ENCODE data around the gene HNRNPUL2.

DNA sequence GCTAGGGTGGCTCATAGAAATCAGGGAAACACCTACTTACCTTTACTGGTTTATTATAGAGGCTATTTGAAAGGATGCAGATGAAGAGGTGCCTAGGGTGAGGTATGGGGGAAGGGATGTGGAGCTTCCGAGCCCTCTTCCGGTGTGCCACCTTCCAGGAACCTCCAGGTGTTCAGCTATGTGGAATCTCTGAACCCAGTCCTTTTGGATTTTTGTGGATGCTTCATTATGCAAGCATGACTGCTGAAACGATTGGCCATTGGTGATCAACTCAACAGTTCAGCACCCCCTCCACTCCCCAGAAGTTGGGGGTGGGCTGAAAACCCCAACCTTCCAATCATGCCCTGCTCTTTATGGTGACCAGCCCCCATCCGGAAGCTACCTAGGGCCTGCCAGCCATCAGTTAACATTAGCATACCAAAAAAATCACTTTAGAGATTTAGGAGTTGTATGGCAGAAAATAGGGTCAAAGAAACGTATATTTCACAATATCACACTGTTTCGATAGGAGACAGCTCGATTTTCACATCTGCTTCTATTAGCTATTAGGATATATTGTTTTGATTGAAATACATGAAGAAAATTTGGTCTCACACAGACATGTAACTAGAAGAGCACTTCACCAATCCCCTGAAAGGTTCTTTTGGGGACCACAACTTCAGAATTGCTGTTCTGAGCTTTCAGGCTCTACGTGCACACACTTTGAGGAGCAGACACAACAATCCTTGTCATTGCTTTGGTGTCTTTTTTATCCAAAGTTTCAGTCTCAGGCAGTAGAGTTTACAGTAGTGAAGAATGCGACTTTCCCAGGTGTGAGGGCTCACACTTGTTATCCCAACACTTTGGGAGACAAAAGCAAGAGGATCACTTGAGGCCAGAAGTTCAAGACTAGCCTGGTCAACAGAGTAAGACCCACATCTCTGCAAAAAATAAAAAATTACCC is 30.9 kb upstream of the HNRNPUL2 start:
- TF ChIP-seq, protein P1, sequence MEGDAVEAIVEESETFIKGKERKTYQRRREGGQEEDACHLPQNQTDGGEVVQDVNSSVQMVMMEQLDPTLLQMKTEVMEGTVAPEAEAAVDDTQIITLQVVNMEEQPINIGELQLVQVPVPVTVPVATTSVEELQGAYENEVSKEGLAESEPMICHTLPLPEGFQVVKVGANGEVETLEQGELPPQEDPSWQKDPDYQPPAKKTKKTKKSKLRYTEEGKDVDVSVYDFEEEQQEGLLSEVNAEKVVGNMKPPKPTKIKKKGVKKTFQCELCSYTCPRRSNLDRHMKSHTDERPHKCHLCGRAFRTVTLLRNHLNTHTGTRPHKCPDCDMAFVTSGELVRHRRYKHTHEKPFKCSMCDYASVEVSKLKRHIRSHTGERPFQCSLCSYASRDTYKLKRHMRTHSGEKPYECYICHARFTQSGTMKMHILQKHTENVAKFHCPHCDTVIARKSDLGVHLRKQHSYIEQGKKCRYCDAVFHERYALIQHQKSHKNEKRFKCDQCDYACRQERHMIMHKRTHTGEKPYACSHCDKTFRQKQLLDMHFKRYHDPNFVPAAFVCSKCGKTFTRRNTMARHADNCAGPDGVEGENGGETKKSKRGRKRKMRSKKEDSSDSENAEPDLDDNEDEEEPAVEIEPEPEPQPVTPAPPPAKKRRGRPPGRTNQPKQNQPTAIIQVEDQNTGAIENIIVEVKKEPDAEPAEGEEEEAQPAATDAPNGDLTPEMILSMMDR (IDR thresholded peaks at IDR 0.05): no peak
- TF ChIP-seq POLR2A (IDR thresholded peaks at IDR 0.05): no peak
- TF ChIP-seq POLR2AphosphoS5 (IDR thresholded peaks at IDR 0.05): no peak
- no peak for TF ChIP-seq EP300 (IDR thresholded peaks at IDR 0.05)
